Measurements from ENCODE around the gene KY.
"Not testable (repeated sequence)": the region's sequence is repeated elsewhere in the genome, so short reads cannot be mapped to it uniquely, and the experiment has no call there.

Gene KY

DNA sequence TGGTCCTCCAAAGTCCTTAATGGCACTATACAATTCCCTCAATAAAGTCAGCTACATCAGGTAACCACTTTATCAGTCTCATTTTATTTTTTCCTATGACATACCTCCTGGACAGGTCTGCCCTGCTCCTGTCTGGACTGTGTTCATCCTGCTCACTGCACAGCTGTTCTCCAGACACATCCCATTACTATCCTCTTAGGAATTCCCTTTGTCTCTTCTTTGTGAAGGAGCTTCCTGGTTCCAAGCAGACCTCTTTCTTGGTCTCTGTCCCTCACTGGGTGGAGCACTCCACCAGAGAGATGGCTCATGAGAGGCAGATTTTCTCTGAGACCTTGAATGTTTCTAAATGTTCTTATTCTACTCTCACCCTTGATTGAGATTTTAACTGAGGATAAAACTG lies 60.1 kb downstream of the KY start:
- Histone ChIP-seq H3K4me1 (ENCODE audit: control insufficient read depth, low read depth, low read length) (no peaks in the 10 kb centered on the region), H3K27ac (ENCODE audit: low read length) (no peak overlapping the region), H3K9me3 (ENCODE audit: control insufficient read depth, low read depth, low read length) (no peaks in the 10 kb centered on the region), H3K9ac (ENCODE audit: low read length) (no peak overlapping the region), H3K4me3 (ENCODE audit: low read length) (no peak overlapping the region), H3K36me3 (ENCODE audit: control insufficient read depth, low read depth, low read length) (no peaks in the 10 kb centered on the region), H3K27me3 (ENCODE audit: control insufficient read depth, insufficient read depth, low read length) (no peaks in the 10 kb centered on the region)

- Histone ChIP-seq H3K27me3 (ENCODE audit: control insufficient read depth, insufficient read depth, low read length) (no peaks in the 10 kb centered on the region), H3K27ac (ENCODE audit: low read length) (no peak overlapping the region), H3K9me3 (ENCODE audit: control insufficient read depth, low read depth, low read length) (no peaks in the 10 kb centered on the region), H3K9ac (ENCODE audit: low read length) (no peak overlapping the region), H3K36me3 (ENCODE audit: control insufficient read depth, low read depth, low read length) (no peaks in the 10 kb centered on the region), H3K4me1 (ENCODE audit: control insufficient read depth, low read depth, low read length) (no peaks in the 10 kb centered on the region), H3K4me3 (ENCODE audit: low read length) (no peak overlapping the region)
Observed at GRCh38 chr3:134579141-134579665, 71.6 kb downstream of the KY start.

DNA sequence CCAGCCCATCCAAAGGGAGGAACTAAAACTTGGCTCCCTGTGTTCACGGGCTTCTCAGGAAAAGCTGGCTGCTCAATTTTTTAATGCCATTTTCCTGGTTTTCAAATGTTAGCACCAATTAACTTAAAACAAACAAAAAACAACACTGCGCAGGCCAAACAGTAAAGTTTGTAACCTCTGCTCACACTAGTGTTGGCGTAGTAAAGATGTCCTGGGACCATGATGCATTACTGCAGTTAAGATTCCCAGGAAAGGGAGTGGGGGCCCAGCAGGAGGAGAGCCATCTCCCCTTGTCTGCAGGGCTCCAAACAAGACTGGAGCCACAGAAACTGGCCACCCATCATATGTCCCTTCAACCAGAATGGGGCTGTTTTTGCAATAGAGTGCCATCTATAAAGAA lies 74.0 kb downstream of the KY start:
- H3K9ac ChIP-seq (ENCODE audit: low read length) = no peak overlapping the region
- no peak overlapping the region for H3K4me3 ChIP-seq (ENCODE audit: low read length)
- no peaks in the 10 kb centered on the region for H3K4me1 ChIP-seq (ENCODE audit: control insufficient read depth, low read depth, low read length)
- no peak overlapping the region for H3K27ac ChIP-seq (ENCODE audit: low read length)
- H3K27me3 ChIP-seq (ENCODE audit: control insufficient read depth, insufficient read depth, low read length) = no peaks in the 10 kb centered on the region
- no peaks in the 10 kb centered on the region for H3K9me3 ChIP-seq (ENCODE audit: control insufficient read depth, low read depth, low read length)
- no peaks in the 10 kb centered on the region for H3K36me3 ChIP-seq (ENCODE audit: control insufficient read depth, low read depth, low read length)

DNA sequence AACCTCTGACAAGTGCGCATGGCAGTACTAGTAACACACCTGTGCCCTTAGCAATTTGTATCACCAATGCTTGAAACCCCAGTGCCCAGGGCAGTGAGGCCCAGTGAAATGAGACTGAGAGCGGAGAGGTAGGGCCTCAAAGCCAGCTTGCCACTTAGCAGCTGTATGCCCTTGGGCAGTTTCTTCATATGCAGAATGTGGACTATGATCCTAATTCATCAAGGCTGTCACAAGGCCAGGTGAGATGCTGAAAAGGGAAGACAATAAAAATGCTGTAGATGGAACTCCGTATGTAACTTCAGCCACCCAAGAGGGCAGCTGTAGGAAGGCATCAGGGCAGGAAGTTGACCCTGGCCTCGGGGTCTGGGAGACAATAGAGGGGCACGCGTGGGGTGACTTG lies 74.4 kb downstream of the KY start:
- no peaks in the 10 kb centered on the region for H3K27me3 ChIP-seq (ENCODE audit: control insufficient read depth, insufficient read depth, low read length)
- no peaks in the 10 kb centered on the region for H3K4me1 ChIP-seq (ENCODE audit: control insufficient read depth, low read depth, low read length)
- no peaks in the 10 kb centered on the region for H3K36me3 ChIP-seq (ENCODE audit: control insufficient read depth, low read depth, low read length)
- H3K4me3 ChIP-seq (ENCODE audit: low read length) = no peak overlapping the region
- H3K27ac ChIP-seq (ENCODE audit: low read length) = no peak overlapping the region
- H3K9ac ChIP-seq (ENCODE audit: low read length) = no peak overlapping the region
- H3K9me3 ChIP-seq (ENCODE audit: control insufficient read depth, low read depth, low read length) = no peaks in the 10 kb centered on the region

DNA sequence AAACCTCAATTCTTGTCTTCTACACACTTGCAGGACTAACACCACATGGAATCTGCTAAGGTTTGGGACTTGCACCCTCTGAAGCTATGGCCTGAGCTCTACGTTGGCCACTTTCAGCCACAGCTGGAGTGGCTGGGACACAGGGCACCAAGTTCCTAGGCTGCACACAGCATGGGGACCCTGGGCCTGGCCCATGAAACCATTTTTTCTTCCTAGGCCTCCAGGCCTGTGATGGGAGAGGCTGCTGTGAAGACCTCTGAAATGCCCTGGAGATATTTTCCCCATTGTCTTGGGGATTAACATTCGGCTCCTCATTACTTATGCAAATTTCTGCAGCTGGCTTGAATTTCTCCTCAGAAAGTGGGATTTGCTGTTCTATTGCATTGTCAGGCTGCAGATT lies 80.9 kb downstream of the KY start:
- H3K27ac ChIP-seq (ENCODE audit: low read length); H3K27me3 ChIP-seq (ENCODE audit: control insufficient read depth, insufficient read depth, low read length); H3K4me1 ChIP-seq (ENCODE audit: control insufficient read depth, low read depth, low read length); H3K36me3 ChIP-seq (ENCODE audit: control insufficient read depth, low read depth, low read length); H3K9ac ChIP-seq (ENCODE audit: low read length); H3K4me3 ChIP-seq (ENCODE audit: low read length); H3K9me3 ChIP-seq (ENCODE audit: control insufficient read depth, low read depth, low read length): not testable (repeated sequence)

GRCh38 chr3:134568790-134569189 lies 82.0 kb downstream of the KY start:
- H3K27me3 ChIP-seq (ENCODE audit: control insufficient read depth, insufficient read depth, low read length) = no peaks in the 10 kb centered on the region
- H3K36me3 ChIP-seq (ENCODE audit: control insufficient read depth, low read depth, low read length) = no peaks in the 10 kb centered on the region
- H3K9me3 ChIP-seq (ENCODE audit: control insufficient read depth, low read depth, low read length) = peaks cover 3% of the 10 kb centered on the region
- H3K4me3 ChIP-seq (ENCODE audit: low read length) = no peak overlapping the region
- no peaks in the 10 kb centered on the region for H3K4me1 ChIP-seq (ENCODE audit: control insufficient read depth, low read depth, low read length)
- no peak overlapping the region for H3K9ac ChIP-seq (ENCODE audit: low read length)
- H3K27ac ChIP-seq (ENCODE audit: low read length) = no peak overlapping the region

DNA sequence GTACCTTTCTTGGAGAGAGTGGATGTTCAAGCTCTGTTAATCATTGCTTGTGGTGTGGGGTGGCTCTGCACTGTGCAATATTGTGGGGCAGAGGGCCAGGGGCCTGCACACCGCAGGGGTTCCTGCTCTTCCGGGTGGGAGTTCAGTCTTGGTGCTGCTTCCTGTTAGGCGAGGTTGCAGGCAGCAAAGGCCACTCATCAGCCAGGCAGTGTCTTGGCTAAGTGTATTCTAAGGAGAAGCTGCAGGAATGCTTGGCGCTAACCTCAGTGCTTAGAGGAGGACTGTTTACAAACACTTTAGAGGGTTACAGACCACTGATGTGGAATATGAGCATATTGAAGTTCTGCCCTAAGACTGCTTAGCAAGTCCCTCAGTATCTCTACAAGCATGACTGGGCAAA lies 83.2 kb downstream of the KY start:
- Histone ChIP-seq H3K4me1 (ENCODE audit: control insufficient read depth, low read depth, low read length) (peaks cover 5% of the 10 kb centered on the region), H3K9ac (ENCODE audit: low read length) (no peak overlapping the region), H3K4me3 (ENCODE audit: low read length) (no peak overlapping the region), H3K27me3 (ENCODE audit: control insufficient read depth, insufficient read depth, low read length) (no peaks in the 10 kb centered on the region), H3K27ac (ENCODE audit: low read length) (no peak overlapping the region), H3K9me3 (ENCODE audit: control insufficient read depth, low read depth, low read length) (peaks cover 3% of the 10 kb centered on the region), H3K36me3 (ENCODE audit: control insufficient read depth, low read depth, low read length) (no peaks in the 10 kb centered on the region)

- H3K4me1 ChIP-seq (ENCODE audit: control insufficient read depth, low read depth, low read length) = peaks cover 5% of the 10 kb centered on the region
- H3K4me3 ChIP-seq (ENCODE audit: low read length) = no peak overlapping the region
- no peak overlapping the region for H3K27ac ChIP-seq (ENCODE audit: low read length)
- no peak overlapping the region for H3K9ac ChIP-seq (ENCODE audit: low read length)
- H3K36me3 ChIP-seq (ENCODE audit: control insufficient read depth, low read depth, low read length) = no peaks in the 10 kb centered on the region
- H3K9me3 ChIP-seq (ENCODE audit: control insufficient read depth, low read depth, low read length) = peaks cover 3% of the 10 kb centered on the region
- H3K27me3 ChIP-seq (ENCODE audit: control insufficient read depth, insufficient read depth, low read length) = no peaks in the 10 kb centered on the region
Observed at GRCh38 chr3:134564991-134565390, 85.8 kb downstream of the KY start.

GRCh38 chr3:134563601-134564000 lies 87.2 kb downstream of the KY start:
- no peak overlapping the region for H3K27ac ChIP-seq (ENCODE audit: low read length)

DNA sequence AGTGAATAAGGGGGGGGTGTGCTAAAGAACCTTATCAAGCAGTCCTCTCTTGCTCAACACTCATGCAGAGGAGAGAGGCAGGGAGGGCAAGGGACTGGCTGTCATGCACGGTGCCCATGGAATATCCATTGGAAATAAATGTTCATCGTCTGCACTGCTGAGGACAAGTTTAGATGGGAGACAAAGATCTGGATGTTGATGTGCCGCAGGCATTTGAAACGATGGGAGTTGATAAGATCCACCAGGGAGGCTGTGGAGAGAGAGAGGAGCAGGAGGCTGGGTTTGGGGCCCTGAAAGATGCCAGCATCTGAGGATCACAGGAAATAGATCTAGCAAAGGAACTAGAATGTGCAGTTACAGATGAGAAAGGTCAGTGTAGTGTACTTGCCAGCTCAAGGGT lies 88.8 kb downstream of the KY start:
- Histone ChIP-seq H3K36me3 (ENCODE audit: control insufficient read depth, low read depth, low read length) (no peaks in the 10 kb centered on the region), H3K4me1 (ENCODE audit: control insufficient read depth, low read depth, low read length) (peaks cover 5% of the 10 kb centered on the region)

More at GRCh38 chr3:134563601-134564000, 87.2 kb downstream of the KY start:
- no peaks in the 10 kb centered on the region for H3K9me3 ChIP-seq (ENCODE audit: control insufficient read depth, low read depth, low read length)
- H3K27me3 ChIP-seq (ENCODE audit: control insufficient read depth, insufficient read depth, low read length) = no peaks in the 10 kb centered on the region
- H3K4me3 ChIP-seq (ENCODE audit: low read length) = no peak overlapping the region
- H3K4me1 ChIP-seq (ENCODE audit: control insufficient read depth, low read depth, low read length) = peaks cover 5% of the 10 kb centered on the region
- H3K9ac ChIP-seq (ENCODE audit: low read length) = no peak overlapping the region
- no peaks in the 10 kb centered on the region for H3K36me3 ChIP-seq (ENCODE audit: control insufficient read depth, low read depth, low read length)

DNA sequence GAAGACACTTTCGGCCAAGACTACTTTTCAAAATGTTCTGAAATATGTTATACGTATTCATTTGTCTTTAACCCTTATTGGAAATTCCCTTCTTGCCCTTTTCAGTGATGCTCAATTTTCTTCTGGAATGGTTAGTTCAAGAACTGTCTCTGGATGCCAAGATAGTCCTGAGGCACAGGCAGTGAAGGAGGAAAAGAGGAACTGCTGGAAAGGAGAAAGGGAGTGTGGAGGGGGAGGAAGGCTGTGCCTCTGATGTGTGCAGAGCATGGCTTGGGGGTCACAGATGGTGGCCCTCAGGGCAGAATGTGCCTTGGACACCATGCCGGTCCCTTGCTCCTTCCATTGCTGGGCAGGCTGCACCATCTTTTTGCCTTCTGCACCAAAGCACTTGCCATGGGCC lies 91.2 kb downstream of the KY start:
- Histone ChIP-seq H3K4me3 (ENCODE audit: low read length) (no peak overlapping the region), H3K36me3 (ENCODE audit: control insufficient read depth, low read depth, low read length) (no peaks in the 10 kb centered on the region), H3K27me3 (ENCODE audit: control insufficient read depth, insufficient read depth, low read length) (no peaks in the 10 kb centered on the region), H3K9ac (ENCODE audit: low read length) (no peak overlapping the region), H3K9me3 (ENCODE audit: control insufficient read depth, low read depth, low read length) (no peaks in the 10 kb centered on the region), H3K27ac (ENCODE audit: low read length) (no peak overlapping the region), H3K4me1 (ENCODE audit: control insufficient read depth, low read depth, low read length) (peaks cover 5% of the 10 kb centered on the region)

More for the DNA sequence above, 88.8 kb downstream of the KY start:
- Histone ChIP-seq H3K4me3 (ENCODE audit: low read length) (no peak overlapping the region), H3K9me3 (ENCODE audit: control insufficient read depth, low read depth, low read length) (no peaks in the 10 kb centered on the region), H3K27me3 (ENCODE audit: control insufficient read depth, insufficient read depth, low read length) (no peaks in the 10 kb centered on the region), H3K9ac (ENCODE audit: low read length) (no peak overlapping the region), H3K27ac (ENCODE audit: low read length) (no peak overlapping the region)

Data from iPS-18a (cell line).